ENCODE results near the gene LMF2. TPM values are rescaled to one million over a fixed set of nuclear protein-coding genes. Genes with fewer than 3 reads are reported as not detected.

Gene LMF2
- total and polyA plus RNA-seq, 2 of the 4 experiments (the other 2 are of a cell fraction), result 16.8 to 82.6 TPM

- TF ChIP-seq, protein P1, sequence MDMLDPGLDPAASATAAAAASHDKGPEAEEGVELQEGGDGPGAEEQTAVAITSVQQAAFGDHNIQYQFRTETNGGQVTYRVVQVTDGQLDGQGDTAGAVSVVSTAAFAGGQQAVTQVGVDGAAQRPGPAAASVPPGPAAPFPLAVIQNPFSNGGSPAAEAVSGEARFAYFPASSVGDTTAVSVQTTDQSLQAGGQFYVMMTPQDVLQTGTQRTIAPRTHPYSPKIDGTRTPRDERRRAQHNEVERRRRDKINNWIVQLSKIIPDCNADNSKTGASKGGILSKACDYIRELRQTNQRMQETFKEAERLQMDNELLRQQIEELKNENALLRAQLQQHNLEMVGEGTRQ (IDR thresholded peaks at IDR 0.05; ENCODE audit: low read depth, low read length), result no peak
Observed at GRCh38 chr22:50523806-50524675, 16.5 kb upstream of the LMF2 start (continued).

- H3K79me1 ChIP-seq (ENCODE audit: low read depth in 1 of 2, low read length in 2 of 2), result peaks cover 11 to 40% of the 10 kb centered on the region in 2 experiments
- no peak overlapping the region for H2BK20ac ChIP-seq (ENCODE audit: low read depth, low read length)
- DNase-seq (no peak), ATAC-seq (ENCODE audit: low read depth) (no peak)
- H2AK9ac ChIP-seq (replicated peaks; ENCODE audit: low read depth, low read length, poor library complexity), result no peak overlapping the region
- ChIA-PET POLR2A (ENCODE audit: unreplicated experiment) (no interaction called here), CTCF (no interaction called here)
- H2BK120ac ChIP-seq (ENCODE audit: low read depth, low read length), result no peak overlapping the region
- dilution Hi-C loops (cut with HindIII; ENCODE audit: low sequenced_read_pairs, unreplicated experiment), result no loop called here
- no peak overlapping the region for H2AFZ ChIP-seq (replicated peaks; ENCODE audit: low read length, poor library complexity)
- in situ Hi-C loops (cut with MboI; ENCODE audit: low sequenced_read_pairs), result no loop called here
- BruUV-seq (replicated peaks), result no TSS peak
- no peak overlapping the region for H3K56ac ChIP-seq (ENCODE audit: extremely low read depth, insufficient read depth, low read length)
- H4K20me1 ChIP-seq (ENCODE audit: insufficient read depth, low read length), result peaks cover 19% of the 10 kb centered on the region
- H2AK5ac ChIP-seq (ENCODE audit: low read depth, low read length), result no peak overlapping the region
- intact Hi-C loops (cut with micrococcal nuclease), result no loop called here
- no peaks in the 10 kb centered on the region for H3K9me3 ChIP-seq (ENCODE audit: control insufficient read depth, insufficient read depth, low read length)
- H3K4ac ChIP-seq (ENCODE audit: low read depth, low read length), result no peak overlapping the region
- no peak overlapping the region for H3K9ac ChIP-seq (ENCODE audit: low read depth, low read length)
- H3K36me3 ChIP-seq (ENCODE audit: control insufficient read depth, insufficient read depth, low read length), result peaks cover 34% of the 10 kb centered on the region
- H3K9me1 ChIP-seq (ENCODE audit: insufficient read depth, low read length), result peaks cover 12% of the 10 kb centered on the region
- no peak overlapping the region for H2BK15ac ChIP-seq (ENCODE audit: low read depth, low read length)
- H3K4me3 ChIP-seq (ENCODE audit: insufficient read depth, low read depth, low read length), result no peak overlapping the region
- no peak overlapping the region for H3K14ac ChIP-seq (replicated peaks; ENCODE audit: low read depth, low read length)
- H3K27me3 ChIP-seq (ENCODE audit: control insufficient read depth, insufficient read depth, low read length), result no peaks in the 10 kb centered on the region
- no peak overlapping the region for H2BK5ac ChIP-seq (ENCODE audit: low read depth, low read length, poor library complexity, severe bottlenecking)
- no peak overlapping the region for H3K4me2 ChIP-seq (ENCODE audit: low read depth, low read length)
- H3K27ac ChIP-seq (ENCODE audit: insufficient read depth, low read length), result no peak overlapping the region
- H4K8ac ChIP-seq (ENCODE audit: low read depth in 2 of 2, low read length in 2 of 2), result no peak overlapping the region
- 100% methylated on average over 3 of the region's 16 CpGs; no CpG with 5 or more reads in 1 of the 2 experiments for WGBS, 2 experiments (ENCODE audit: extremely low coverage in 2 of 2, insufficient read length in 1 of 2)
- H3K23ac ChIP-seq (ENCODE audit: low read depth, low read length), result no peak overlapping the region
- H4K5ac ChIP-seq (ENCODE audit: low read depth, low read length), result no peak overlapping the region
- peaks cover 13% of the 10 kb centered on the region for H3K4me1 ChIP-seq (ENCODE audit: control insufficient read depth, insufficient read depth, low read length)
- no peak overlapping the region for H4K91ac ChIP-seq (ENCODE audit: insufficient read depth, low read depth, low read length)
- H3K18ac ChIP-seq (ENCODE audit: low read depth, low read length), result no peak overlapping the region
- TF ChIP-seq CEBPB (IDR thresholded peaks at IDR 0.05; ENCODE audit: low read depth, low read length) (no peak), CTCF (conservative IDR thresholded peaks at IDR 0.05; ENCODE audit: low read depth, low read length) (no peak), FOS (IDR thresholded peaks at IDR 0.05; ENCODE audit: low read depth, low read length) (no peak), RFX5 (IDR thresholded peaks at IDR 0.05; ENCODE audit: low read depth, low read length) (no peak), CHD1 (IDR thresholded peaks at IDR 0.05; ENCODE audit: low read depth, low read length) (no peak), MAFK (IDR thresholded peaks at IDR 0.05; ENCODE audit: low read depth, low read length) (no peak), RAD21 (IDR thresholded peaks at IDR 0.05; ENCODE audit: low read length) (no peak), SMC3 (IDR thresholded peaks at IDR 0.05; ENCODE audit: low read depth, low read length) (no peak), POLR2A (IDR thresholded peaks at IDR 0.05; ENCODE audit: low read depth, low read length) (no peak), RCOR1 (IDR thresholded peaks at IDR 0.05; ENCODE audit: insufficient replicate concordance, low read length) (no peak), MXI1 (IDR thresholded peaks at IDR 0.05; ENCODE audit: borderline replicate concordance, low read depth, low read length) (no peak), NFE2L2 (IDR thresholded peaks at IDR 0.05; ENCODE audit: low read depth, low read length) (no peak)
- TF ChIP-seq, protein P2, sequence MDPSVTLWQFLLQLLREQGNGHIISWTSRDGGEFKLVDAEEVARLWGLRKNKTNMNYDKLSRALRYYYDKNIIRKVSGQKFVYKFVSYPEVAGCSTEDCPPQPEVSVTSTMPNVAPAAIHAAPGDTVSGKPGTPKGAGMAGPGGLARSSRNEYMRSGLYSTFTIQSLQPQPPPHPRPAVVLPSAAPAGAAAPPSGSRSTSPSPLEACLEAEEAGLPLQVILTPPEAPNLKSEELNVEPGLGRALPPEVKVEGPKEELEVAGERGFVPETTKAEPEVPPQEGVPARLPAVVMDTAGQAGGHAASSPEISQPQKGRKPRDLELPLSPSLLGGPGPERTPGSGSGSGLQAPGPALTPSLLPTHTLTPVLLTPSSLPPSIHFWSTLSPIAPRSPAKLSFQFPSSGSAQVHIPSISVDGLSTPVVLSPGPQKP (IDR thresholded peaks at IDR 0.05; ENCODE audit: borderline replicate concordance, low read depth, low read length), result no peak
Observed at GRCh38 chr22:50523458-50523805, 15.9 kb upstream of the LMF2 start.

All from IMR-90 (cell line).